Liver (tissue), 9 donors: Measurements from ENCODE around the gene SOX6. TPM values are rescaled to one million over a fixed set of nuclear protein-coding genes. Genes with fewer than 3 reads are reported as not detected.

Experiments used
- DNase-seq: peaks from one replicate; pipeline ENCODE4 v3.0.0-alpha.2; 2017; ENCODE audit warnings: low spot score
- H3K27ac ChIP-seq, 2 donors: one replicate each; pipeline ENCODE4 v1.7.0; 2013; ENCODE audit warnings: inconsistent platforms in 2 of 2, low read length in 2 of 2, control low read depth in 1 of 2, low read depth in 1 of 2, mild to moderate bottlenecking in 1 of 2
- H3K27me3 ChIP-seq, 4 donors: one replicate each; pipeline versions ENCODE4 v1.6.1 to v1.7.0; 2013; ENCODE audit warnings: low read length in 3 of 4, inconsistent platforms in 1 of 4, mild to moderate bottlenecking in 1 of 4, moderate library complexity in 1 of 4; ENCODE audit not compliant: control insufficient read depth in 4 of 4, insufficient read depth in 4 of 4
- H3K36me3 ChIP-seq, 4 donors: one replicate each; pipeline versions ENCODE4 v1.6.1 to v1.7.0; 2013; ENCODE audit warnings: low read length in 3 of 4, mild to moderate bottlenecking in 3 of 4, low read depth in 1 of 4, moderate library complexity in 1 of 4; ENCODE audit not compliant: control insufficient read depth in 4 of 4, insufficient read depth in 3 of 4
- H3K4me1 ChIP-seq, 4 donors: one replicate each; pipeline versions ENCODE4 v1.6.1 to v1.7.0; 2013; ENCODE audit warnings: low read length in 3 of 4, mild to moderate bottlenecking in 3 of 4, moderate library complexity in 1 of 4; ENCODE audit not compliant: control insufficient read depth in 4 of 4, insufficient read depth in 4 of 4
- H3K4me3 ChIP-seq, 3 donors: one replicate each; pipeline versions ENCODE4 v1.6.1 to v1.7.0; 2013; ENCODE audit warnings: low read length in 3 of 3, control low read depth in 1 of 3, low read depth in 1 of 3, mild to moderate bottlenecking in 1 of 3
- H3K9ac ChIP-seq, 2 donors: one replicate each; pipeline ENCODE4 v1.7.0; 2013; ENCODE audit warnings: low read length in 2 of 2, mild to moderate bottlenecking in 2 of 2, moderate library complexity in 2 of 2, control low read depth in 1 of 2, low read depth in 1 of 2
- H3K9me3 ChIP-seq, 4 donors: one replicate each; pipeline versions ENCODE4 v1.6.1 to v1.7.0; 2013; ENCODE audit warnings: low read length in 3 of 4; ENCODE audit not compliant: control insufficient read depth in 4 of 4
- EGR1 ChIP-seq, 2 donors: IDR thresholded peaks; 2 replicates each; pipeline ENCODE4 v1.6.1; 2016 to 2018; ENCODE audit warnings: antibody characterized with exemption in 2 of 2, low read depth in 2 of 2
- FOXA1 ChIP-seq: IDR thresholded peaks from 2 replicates; pipeline ENCODE4 v1.6.1; 2016; ENCODE audit warnings: antibody characterized with exemption
- FOXA2 ChIP-seq: IDR thresholded peaks from 2 replicates; pipeline ENCODE4 v1.6.1; 2016; ENCODE audit warnings: antibody characterized with exemption
- GABPA ChIP-seq, 2 donors: IDR thresholded peaks in 1 of 2; conservative IDR thresholded peaks in 1 of 2; 2 replicates each; pipeline ENCODE4 v1.6.1; 2016; ENCODE audit warnings: antibody characterized with exemption in 2 of 2, mild to moderate bottlenecking in 1 of 2, moderate library complexity in 1 of 2
- HNF4A ChIP-seq, 2 donors: conservative IDR thresholded peaks; 2 replicates each; pipeline ENCODE4 v1.6.1; 2016; ENCODE audit warnings: antibody characterized with exemption in 2 of 2, mild to moderate bottlenecking in 2 of 2
- HNF4G ChIP-seq: IDR thresholded peaks from 2 replicates; pipeline ENCODE4 v1.6.1; 2016; ENCODE audit warnings: antibody characterized with exemption
- JUND ChIP-seq, 2 donors: IDR thresholded peaks; 2 replicates each; pipeline ENCODE4 v1.6.1; 2016; ENCODE audit warnings: antibody characterized with exemption in 2 of 2
- NR2F2 ChIP-seq: IDR thresholded peaks from 2 replicates; pipeline ENCODE4 v1.6.1; 2016; ENCODE audit warnings: antibody characterized with exemption
- RAD21 ChIP-seq, 2 donors: IDR thresholded peaks; 2 replicates each; pipeline ENCODE4 v1.6.1; 2016; ENCODE audit warnings: antibody characterized with exemption in 2 of 2, mild to moderate bottlenecking in 2 of 2
- RXRA ChIP-seq, 2 donors: IDR thresholded peaks; 2 replicates each; pipeline ENCODE4 v1.6.1; 2017 to 2018; ENCODE audit warnings: antibody characterized with exemption in 2 of 2, mild to moderate bottlenecking in 1 of 2
- SP1 ChIP-seq: IDR thresholded peaks from 2 replicates; pipeline ENCODE4 v1.6.1; 2018; ENCODE audit warnings: antibody characterized with exemption, mild to moderate bottlenecking
- TAF1 ChIP-seq: conservative IDR thresholded peaks from 2 replicates; pipeline ENCODE4 v1.6.1; 2016; ENCODE audit warnings: antibody characterized with exemption, mild to moderate bottlenecking
- YY1 ChIP-seq: IDR thresholded peaks from 2 replicates; pipeline ENCODE4 v1.6.1; 2016; ENCODE audit warnings: antibody characterized with exemption, mild to moderate bottlenecking
- WGBS: extraction: QIAGEN DNeasy Blood & Tissue Kit; methylation state at CpG from one replicate; pipeline ENCODE4 v1.1.7; 2013; 5-methylcytosine and 5-hydroxymethylcytosine counted together
- polyA plus RNA-seq, 2 donors: library from polyadenylated mRNA; stranded (reverse) in 1 of 2; unstranded in 1 of 2; fragments of 200-250 nt in 1 of 2; fragments of >200 nt in 1 of 2; fragmentation: Nextera tagmentation in 1 of 2; extraction: Ambion mirVana in 1 of 2; gene quantifications; one replicate each; pipeline versions ENCODE4 v1.2.1 to v1.2.3, GENCODE V29; 2013 to 2015
- total RNA-seq, 2 donors: library from RNA; depleted of rRNA; stranded (reverse); fragments of >200 nt; gene quantifications; one replicate each; pipeline ENCODE4 v1.2.3, GENCODE V29; 2014
- TF ChIP-seq, protein P1 (sequence below): IDR thresholded peaks from 2 replicates; pipeline ENCODE4 v1.6.1; 2016; ENCODE audit warnings: antibody characterized with exemption, mild to moderate bottlenecking
- TF ChIP-seq, protein P2 (sequence below): IDR thresholded peaks from 2 replicates; pipeline ENCODE4 v1.6.1; 2016; ENCODE audit warnings: antibody characterized with exemption
- TF ChIP-seq, protein P3 (sequence below): IDR thresholded peaks from 2 replicates; pipeline ENCODE4 v1.6.1; 2016; ENCODE audit warnings: antibody characterized with exemption
- TF ChIP-seq, protein P4 (sequence below): IDR thresholded peaks from 2 replicates; pipeline ENCODE4 v1.6.1; 2016; ENCODE audit warnings: antibody characterized with exemption
- TF ChIP-seq, protein P5 (sequence below): fragments of 150-350 bp; IDR thresholded peaks from 2 replicates; pipeline ENCODE4 v1.5.1; 2017; ENCODE audit warnings: improper control_type of control experiment, low read depth, low read length; ENCODE audit not compliant: missing input control
- donor health status: healthy.
- donor health status: healthy.
- donor health status: healthy.
- donor health status: healthy.
- donor health status: healthy.

SOX6 gene
- total and polyA plus RNA-seq, 4 donors = 2.4 to 111 (median 14.8) TPM

DNA sequence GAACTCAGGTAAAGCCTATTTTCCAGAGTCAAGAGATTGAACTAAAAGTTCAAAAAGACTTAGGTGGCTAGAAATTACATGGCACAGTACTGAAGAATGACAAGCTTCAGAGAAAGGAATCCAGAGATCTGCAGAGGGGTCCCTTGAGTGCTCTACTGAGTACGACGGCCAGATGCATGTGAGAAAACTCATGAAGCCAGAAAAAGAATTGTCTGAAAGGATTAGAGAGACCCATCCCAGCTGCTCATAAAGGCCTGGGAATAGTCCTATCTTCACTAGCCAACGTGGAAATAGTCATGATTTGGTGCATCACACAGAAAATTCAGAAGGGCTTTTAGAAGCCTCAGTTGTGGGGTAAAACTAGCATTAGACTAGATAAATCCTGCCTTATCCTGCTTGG lies 91.3 kb downstream of the SOX6 start:
- H3K4me3 ChIP-seq = no peak overlapping the region
- no peaks in the 10 kb centered on the region for H3K36me3 ChIP-seq
- TF ChIP-seq, protein P1, sequence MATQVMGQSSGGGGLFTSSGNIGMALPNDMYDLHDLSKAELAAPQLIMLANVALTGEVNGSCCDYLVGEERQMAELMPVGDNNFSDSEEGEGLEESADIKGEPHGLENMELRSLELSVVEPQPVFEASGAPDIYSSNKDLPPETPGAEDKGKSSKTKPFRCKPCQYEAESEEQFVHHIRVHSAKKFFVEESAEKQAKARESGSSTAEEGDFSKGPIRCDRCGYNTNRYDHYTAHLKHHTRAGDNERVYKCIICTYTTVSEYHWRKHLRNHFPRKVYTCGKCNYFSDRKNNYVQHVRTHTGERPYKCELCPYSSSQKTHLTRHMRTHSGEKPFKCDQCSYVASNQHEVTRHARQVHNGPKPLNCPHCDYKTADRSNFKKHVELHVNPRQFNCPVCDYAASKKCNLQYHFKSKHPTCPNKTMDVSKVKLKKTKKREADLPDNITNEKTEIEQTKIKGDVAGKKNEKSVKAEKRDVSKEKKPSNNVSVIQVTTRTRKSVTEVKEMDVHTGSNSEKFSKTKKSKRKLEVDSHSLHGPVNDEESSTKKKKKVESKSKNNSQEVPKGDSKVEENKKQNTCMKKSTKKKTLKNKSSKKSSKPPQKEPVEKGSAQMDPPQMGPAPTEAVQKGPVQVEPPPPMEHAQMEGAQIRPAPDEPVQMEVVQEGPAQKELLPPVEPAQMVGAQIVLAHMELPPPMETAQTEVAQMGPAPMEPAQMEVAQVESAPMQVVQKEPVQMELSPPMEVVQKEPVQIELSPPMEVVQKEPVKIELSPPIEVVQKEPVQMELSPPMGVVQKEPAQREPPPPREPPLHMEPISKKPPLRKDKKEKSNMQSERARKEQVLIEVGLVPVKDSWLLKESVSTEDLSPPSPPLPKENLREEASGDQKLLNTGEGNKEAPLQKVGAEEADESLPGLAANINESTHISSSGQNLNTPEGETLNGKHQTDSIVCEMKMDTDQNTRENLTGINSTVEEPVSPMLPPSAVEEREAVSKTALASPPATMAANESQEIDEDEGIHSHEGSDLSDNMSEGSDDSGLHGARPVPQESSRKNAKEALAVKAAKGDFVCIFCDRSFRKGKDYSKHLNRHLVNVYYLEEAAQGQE = no peak
- TF ChIP-seq HNF4A (conservative IDR thresholded peaks at IDR 0.05) (no peak), EGR1 (IDR thresholded peaks at IDR 0.05; ENCODE audit: low read depth in 2 of 2) (no peak), FOXA1 (no peak), HNF4G (no peak), SP1 (no peak), FOXA2 (no peak), TAF1 (no peak), RAD21 (IDR thresholded peaks at IDR 0.05) (no peak), RXRA (IDR thresholded peaks at IDR 0.05) (no peak), JUND (IDR thresholded peaks at IDR 0.05) (no peak)
- TF ChIP-seq, protein P2, sequence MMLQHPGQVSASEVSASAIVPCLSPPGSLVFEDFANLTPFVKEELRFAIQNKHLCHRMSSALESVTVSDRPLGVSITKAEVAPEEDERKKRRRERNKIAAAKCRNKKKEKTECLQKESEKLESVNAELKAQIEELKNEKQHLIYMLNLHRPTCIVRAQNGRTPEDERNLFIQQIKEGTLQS = no peak
- TF ChIP-seq, protein P3, sequence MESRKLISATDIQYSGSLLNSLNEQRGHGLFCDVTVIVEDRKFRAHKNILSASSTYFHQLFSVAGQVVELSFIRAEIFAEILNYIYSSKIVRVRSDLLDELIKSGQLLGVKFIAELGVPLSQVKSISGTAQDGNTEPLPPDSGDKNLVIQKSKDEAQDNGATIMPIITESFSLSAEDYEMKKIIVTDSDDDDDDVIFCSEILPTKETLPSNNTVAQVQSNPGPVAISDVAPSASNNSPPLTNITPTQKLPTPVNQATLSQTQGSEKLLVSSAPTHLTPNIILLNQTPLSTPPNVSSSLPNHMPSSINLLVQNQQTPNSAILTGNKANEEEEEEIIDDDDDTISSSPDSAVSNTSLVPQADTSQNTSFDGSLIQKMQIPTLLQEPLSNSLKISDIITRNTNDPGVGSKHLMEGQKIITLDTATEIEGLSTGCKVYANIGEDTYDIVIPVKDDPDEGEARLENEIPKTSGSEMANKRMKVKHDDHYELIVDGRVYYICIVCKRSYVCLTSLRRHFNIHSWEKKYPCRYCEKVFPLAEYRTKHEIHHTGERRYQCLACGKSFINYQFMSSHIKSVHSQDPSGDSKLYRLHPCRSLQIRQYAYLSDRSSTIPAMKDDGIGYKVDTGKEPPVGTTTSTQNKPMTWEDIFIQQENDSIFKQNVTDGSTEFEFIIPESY = no peak
- TF ChIP-seq, protein P4, sequence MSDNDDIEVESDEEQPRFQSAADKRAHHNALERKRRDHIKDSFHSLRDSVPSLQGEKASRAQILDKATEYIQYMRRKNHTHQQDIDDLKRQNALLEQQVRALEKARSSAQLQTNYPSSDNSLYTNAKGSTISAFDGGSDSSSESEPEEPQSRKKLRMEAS = no peak
- TF ChIP-seq, protein P5, sequence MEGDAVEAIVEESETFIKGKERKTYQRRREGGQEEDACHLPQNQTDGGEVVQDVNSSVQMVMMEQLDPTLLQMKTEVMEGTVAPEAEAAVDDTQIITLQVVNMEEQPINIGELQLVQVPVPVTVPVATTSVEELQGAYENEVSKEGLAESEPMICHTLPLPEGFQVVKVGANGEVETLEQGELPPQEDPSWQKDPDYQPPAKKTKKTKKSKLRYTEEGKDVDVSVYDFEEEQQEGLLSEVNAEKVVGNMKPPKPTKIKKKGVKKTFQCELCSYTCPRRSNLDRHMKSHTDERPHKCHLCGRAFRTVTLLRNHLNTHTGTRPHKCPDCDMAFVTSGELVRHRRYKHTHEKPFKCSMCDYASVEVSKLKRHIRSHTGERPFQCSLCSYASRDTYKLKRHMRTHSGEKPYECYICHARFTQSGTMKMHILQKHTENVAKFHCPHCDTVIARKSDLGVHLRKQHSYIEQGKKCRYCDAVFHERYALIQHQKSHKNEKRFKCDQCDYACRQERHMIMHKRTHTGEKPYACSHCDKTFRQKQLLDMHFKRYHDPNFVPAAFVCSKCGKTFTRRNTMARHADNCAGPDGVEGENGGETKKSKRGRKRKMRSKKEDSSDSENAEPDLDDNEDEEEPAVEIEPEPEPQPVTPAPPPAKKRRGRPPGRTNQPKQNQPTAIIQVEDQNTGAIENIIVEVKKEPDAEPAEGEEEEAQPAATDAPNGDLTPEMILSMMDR = no peak
- no peaks in the 10 kb centered on the region for H3K27me3 ChIP-seq
- peaks cover 0 to 14% (median 7%) of the 10 kb centered on the region in 4 donors for H3K4me1 ChIP-seq
- H3K9me3 ChIP-seq = no peaks in the 10 kb centered on the region
- WGBS = 90% methylated on average over 3 of the region's 3 CpGs
- no peak for DNase-seq
- H3K27ac ChIP-seq = no peak overlapping the region
- H3K9ac ChIP-seq = no peak overlapping the region

DNA sequence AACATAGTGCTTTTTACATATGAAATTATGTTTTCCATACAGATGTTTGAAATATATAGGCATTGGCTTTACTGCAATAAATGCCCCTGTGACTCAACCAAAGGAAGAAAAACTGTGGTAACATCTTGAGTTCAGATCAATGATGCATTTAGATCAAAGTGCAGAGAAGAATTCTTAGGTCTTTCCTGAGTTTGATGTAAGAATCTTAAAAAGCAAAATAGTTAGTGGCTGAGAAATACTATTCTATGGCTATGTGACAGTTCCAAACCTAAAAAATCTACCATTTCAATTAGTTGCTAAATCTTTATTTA lies 93.7 kb downstream of the SOX6 start:
- no peaks in the 10 kb centered on the region for H3K9me3 ChIP-seq
- TF ChIP-seq YY1 (no peak), GABPA (IDR thresholded peaks at IDR 0.05 in 1 of 2, conservative IDR thresholded peaks at IDR 0.05 in 1 of 2) (no peak), HNF4G (no peak), EGR1 (IDR thresholded peaks at IDR 0.05; ENCODE audit: low read depth in 2 of 2) (no peak), RAD21 (IDR thresholded peaks at IDR 0.05) (no peak), RXRA (IDR thresholded peaks at IDR 0.05) (no peak), SP1 (no peak), NR2F2 (no peak), FOXA2 (no peak), HNF4A (conservative IDR thresholded peaks at IDR 0.05) (no peak)
- TF ChIP-seq, protein P4 = no peak
- TF ChIP-seq, protein P2 = no peak
- TF ChIP-seq, protein P1 = no peak
- TF ChIP-seq, protein P3 = no peak

More for the DNA sequence above, 93.7 kb downstream of the SOX6 start:
- Histone ChIP-seq H3K36me3 (no peaks in the 10 kb centered on the region), H3K27ac (no peak overlapping the region), H3K4me3 (no peak overlapping the region), H3K4me1 (peaks cover 0 to 14% (median 7%) of the 10 kb centered on the region in 4 donors), H3K9ac (no peak overlapping the region), H3K27me3 (no peaks in the 10 kb centered on the region)
- no peak for DNase-seq
